Esophagus (tissue), 2 donors: Measurements from ENCODE around the gene PRR16. TPM values are rescaled to one million over a fixed set of nuclear protein-coding genes. Genes with fewer than 3 reads are reported as not detected.
"Not testable (repeated sequence)": the region's sequence is repeated elsewhere in the genome, so short reads cannot be mapped to it uniquely, and the experiment has no call there.

Experiments used
- H3K27ac ChIP-seq, 2 donors: one replicate each; pipeline ENCODE4 v1.5.1; 2013; ENCODE audit warnings: low read depth in 2 of 2, mild to moderate bottlenecking in 2 of 2, inconsistent platforms in 1 of 2, low read length in 1 of 2, moderate library complexity in 1 of 2
- H3K27me3 ChIP-seq, 2 donors: one replicate each; pipeline ENCODE4 v1.6.1; 2013; ENCODE audit warnings: low read length in 2 of 2, control low read depth in 1 of 2, mild to moderate bottlenecking in 1 of 2; ENCODE audit not compliant: insufficient read depth in 2 of 2, control insufficient read depth in 1 of 2
- H3K36me3 ChIP-seq, 2 donors: one replicate each; pipeline ENCODE4 v1.6.1; 2013; ENCODE audit warnings: low read length in 1 of 2; ENCODE audit not compliant: control insufficient read depth in 2 of 2, insufficient read depth in 2 of 2
- H3K4me1 ChIP-seq, 2 donors: one replicate each; pipeline ENCODE4 v1.6.1; 2013; ENCODE audit warnings: low read length in 1 of 2; ENCODE audit not compliant: control insufficient read depth in 2 of 2, insufficient read depth in 2 of 2
- H3K4me3 ChIP-seq, 2 donors: one replicate each; pipeline ENCODE4 v1.5.1; 2013; ENCODE audit warnings: low read length in 2 of 2, mild to moderate bottlenecking in 2 of 2, low read depth in 1 of 2, moderate library complexity in 1 of 2
- H3K9me3 ChIP-seq, 2 donors: one replicate each; pipeline ENCODE4 v1.6.1; 2013; ENCODE audit warnings: mild to moderate bottlenecking in 2 of 2, low read depth in 1 of 2, low read length in 1 of 2, moderate library complexity in 1 of 2; ENCODE audit not compliant: control insufficient read depth in 2 of 2, insufficient read depth in 1 of 2
- WGBS, 2 donors: extraction: QIAGEN DNeasy Blood & Tissue Kit; methylation state at CpG; one replicate each; pipeline ENCODE4 v1.1.7; 2013; 5-methylcytosine and 5-hydroxymethylcytosine counted together
- polyA plus RNA-seq, 2 donors: library from polyadenylated mRNA; stranded (reverse); fragments of 200-250 nt; gene quantifications; one replicate each; pipeline ENCODE4 v1.2.3, GENCODE V29; 2013
- donor health status: healthy with polysubstance abuse.
- donor health status: Bipolar disorder and iron deficiency.

The PRR16 gene
- polyA plus RNA-seq, 2 donors: 0.35 to 0.38 TPM

DNA sequence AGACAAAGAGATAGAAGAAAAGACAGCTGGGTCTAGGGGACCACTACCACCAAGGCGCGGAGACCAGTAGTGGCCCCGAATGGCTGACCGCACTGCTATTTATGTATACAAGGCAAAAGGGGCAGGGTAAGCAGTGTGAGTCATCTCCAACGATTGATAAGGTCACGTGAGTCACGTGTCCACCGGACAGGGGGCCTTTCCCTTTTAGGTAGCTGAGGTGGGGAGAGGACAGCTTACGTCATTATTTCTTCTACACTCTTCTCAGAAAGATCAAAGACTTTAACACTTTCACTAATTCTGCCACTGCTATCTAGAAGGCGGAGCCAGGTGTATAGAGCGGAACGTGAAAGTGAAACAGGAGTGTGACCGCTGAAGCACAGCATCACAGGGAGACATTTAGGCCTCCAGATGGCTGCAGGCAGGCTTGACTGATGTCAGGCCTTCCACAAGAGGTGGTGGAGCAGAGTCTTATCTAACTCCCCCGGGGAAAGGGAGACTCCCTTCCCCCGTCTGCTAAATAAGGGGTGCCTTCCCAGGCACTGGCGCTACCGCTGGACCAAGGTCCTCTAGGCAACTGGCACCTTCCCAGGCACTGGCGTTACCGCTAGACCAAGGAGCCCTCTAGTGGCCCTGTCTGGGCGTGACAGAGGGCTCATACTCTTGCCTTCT is 6.1 kb upstream of the PRR16 start:
- Histone ChIP-seq H3K36me3 (no peaks in the 10 kb centered on the region), H3K27ac (no peak overlapping the region), H3K4me3 (peak overlapping the region in 1 of 2 donors; percentile 9), H3K27me3 (no peaks in the 10 kb centered on the region), H3K4me1 (no peaks in the 10 kb centered on the region), H3K9me3 (no peaks in the 10 kb centered on the region)
- 59 to 61% methylated on average over 20 of the region's 20 CpGs for WGBS, 2 donors

DNA sequence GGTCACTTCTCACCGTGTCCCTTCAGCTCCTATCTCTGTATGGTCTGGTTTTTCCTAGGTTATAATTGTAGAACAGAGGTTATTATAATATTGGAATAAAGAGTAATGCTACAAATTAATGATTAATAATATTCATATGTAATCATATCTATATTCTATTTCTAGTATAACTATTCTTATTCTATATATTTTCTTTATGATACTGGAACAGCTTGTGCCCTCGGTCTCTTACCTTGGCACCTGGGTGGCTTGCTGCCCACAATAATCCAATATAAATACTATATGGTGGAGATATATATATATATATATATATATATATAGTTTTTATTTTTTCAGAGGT is 5.6 kb upstream of the PRR16 start:
- not testable (repeated sequence) for H3K27me3 ChIP-seq, H3K9me3 ChIP-seq, H3K36me3 ChIP-seq, H3K4me3 ChIP-seq, H3K27ac ChIP-seq, H3K4me1 ChIP-seq
- WGBS, 2 donors: 54 to 65% methylated on average over 2 of the region's 2 CpGs

DNA sequence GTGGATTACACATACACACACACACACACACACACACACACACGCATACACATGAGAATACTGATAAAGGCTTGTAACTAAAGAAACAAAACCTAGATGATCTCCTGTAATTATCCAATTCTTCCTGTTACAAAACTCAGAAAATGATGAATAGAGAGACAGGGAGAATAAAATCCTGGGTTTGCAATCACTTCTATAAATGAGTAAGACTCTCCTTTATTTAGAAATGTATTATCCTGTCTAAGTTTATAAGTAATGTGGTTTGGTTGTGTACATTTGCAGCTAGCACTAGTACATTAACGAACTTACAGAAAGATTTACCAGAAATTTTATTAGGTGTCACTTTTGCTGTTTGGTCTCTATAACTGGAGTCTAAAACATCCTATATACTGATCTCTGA is 2.8 kb upstream of the PRR16 start:
- Histone ChIP-seq H3K36me3 (no peaks in the 10 kb centered on the region), H3K4me3 (no peak overlapping the region), H3K4me1 (peaks cover 4 to 13% of the 10 kb centered on the region in 2 donors), H3K27ac (no peak overlapping the region), H3K27me3 (no peaks in the 10 kb centered on the region), H3K9me3 (no peaks in the 10 kb centered on the region)
- WGBS, 2 donors: 84 to 92% methylated on average over 2 of the region's 2 CpGs

DNA sequence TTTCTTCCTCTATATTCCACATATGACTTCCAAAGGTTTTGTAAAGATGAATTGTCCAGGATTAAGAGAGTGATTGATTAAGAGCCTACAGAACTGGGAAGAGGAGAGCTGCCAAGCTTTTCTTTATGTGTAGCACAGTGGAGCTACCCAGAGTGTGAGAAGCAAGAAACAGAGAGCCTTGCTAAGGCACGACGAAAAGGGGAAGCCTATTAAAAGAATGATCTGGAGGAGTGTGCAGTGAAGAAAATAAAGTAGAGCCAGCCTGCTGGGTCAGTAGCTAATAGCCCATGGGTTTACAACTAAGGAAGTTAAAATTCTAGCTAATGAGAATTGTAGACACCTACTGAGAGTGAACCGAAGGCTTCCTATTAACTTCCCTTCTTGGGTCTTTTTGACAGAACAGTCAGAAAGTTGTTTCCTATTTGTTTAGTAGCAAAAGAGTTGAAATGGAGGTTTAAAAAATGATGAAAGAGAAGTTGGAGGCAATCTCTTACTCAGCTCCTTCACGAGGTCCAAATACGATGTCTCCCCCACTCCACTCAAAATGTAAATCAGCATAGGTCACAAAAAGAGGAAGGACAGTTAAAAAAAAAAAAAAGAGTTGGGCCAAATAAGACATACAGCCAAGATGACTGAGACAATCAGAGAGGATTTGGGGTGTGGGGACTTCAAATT is 957 bp upstream of the PRR16 start:
- Histone ChIP-seq H3K4me1 (peaks cover 4 to 13% of the 10 kb centered on the region in 2 donors), H3K36me3 (no peaks in the 10 kb centered on the region), H3K27ac (no peak overlapping the region), H3K4me3 (no peak overlapping the region), H3K9me3 (no peaks in the 10 kb centered on the region), H3K27me3 (no peaks in the 10 kb centered on the region)
- 48 to 57% methylated on average over 5 of the region's 5 CpGs for WGBS, 2 donors

DNA sequence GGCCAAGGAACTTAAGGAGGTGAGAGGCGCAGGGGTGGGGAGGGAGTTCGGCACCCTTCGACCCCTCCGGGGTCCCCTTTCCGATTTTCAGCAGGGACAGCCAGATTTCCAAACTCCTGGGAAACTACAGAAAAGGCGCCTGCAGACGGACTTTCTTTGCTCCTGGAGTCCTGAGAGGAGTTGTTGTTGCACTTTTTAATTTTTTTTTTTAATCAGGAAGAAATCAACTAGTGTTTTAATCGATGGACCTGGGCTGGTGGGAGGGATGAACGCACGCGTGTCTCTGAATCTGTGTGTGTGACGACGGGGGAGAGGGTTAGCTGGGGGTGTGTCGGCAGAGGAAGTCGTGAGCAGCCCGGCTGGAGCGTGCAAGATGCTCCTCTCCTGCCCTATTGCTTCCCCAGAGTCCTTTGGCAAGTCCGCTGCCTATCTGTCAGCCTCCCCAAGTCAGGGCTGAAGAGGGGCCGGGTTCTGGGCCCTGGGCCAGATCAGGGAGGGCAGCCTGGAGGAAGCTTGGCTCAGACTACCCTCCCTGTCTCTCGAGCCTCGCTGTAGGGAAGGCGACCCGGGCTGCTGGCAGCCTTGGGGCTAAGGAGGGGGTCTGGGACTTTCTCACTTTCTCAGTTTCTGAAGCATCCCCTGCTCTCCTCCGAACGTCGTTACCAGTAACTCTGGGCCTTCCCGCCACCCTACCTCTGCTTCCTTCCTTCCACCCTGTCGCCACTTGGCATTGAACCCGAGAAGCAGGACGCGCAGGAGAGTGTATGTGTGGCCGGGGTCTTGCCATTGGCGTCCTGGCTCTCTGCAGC is 731 bp downstream of the PRR16 start:
- no peaks in the 10 kb centered on the region for H3K27me3 ChIP-seq
- H3K4me1 ChIP-seq: peaks cover 4 to 13% of the 10 kb centered on the region in 2 donors
- 0 to 1% methylated on average over 33 of the region's 33 CpGs for WGBS, 2 donors
- no peaks in the 10 kb centered on the region for H3K9me3 ChIP-seq
- H3K27ac ChIP-seq: peak overlapping the region; percentile 33 to 43
- H3K36me3 ChIP-seq: no peaks in the 10 kb centered on the region
- H3K4me3 ChIP-seq: peak overlapping the region; percentile 46 to 52

DNA sequence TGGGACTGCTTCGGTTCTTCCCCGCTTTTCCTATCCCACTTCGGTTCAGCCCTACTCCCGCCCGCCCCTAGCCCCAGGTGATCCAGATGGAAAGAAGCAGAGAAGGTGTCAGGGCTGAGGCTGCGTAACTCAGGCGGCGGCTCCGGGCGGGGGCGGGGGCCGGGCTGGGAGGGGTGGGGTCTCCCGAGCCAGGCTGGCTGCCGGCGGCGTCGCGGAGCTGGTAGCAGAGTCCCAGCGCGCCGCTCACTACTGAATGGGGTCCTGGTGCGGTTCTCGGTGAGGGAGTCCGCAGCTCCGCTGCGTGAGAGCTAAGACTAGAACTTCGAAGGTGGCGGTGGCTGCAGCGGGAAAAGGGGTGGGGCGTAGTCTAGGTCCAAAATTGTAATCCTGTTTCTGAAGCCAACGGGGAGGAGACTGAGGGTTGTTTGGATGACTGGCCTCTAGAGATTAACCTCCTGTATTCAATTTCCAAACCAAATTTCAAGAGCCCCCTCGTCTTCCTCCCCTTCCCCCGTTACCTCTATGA is 1.4 kb downstream of the PRR16 start:
- H3K4me1 ChIP-seq: peaks cover 4 to 13% of the 10 kb centered on the region in 2 donors
- peak overlapping the region; percentile 33 to 43 for H3K27ac ChIP-seq
- H3K27me3 ChIP-seq: no peaks in the 10 kb centered on the region
- H3K4me3 ChIP-seq: peak overlapping the region; percentile 46 to 52
- H3K9me3 ChIP-seq: no peaks in the 10 kb centered on the region
- H3K36me3 ChIP-seq: no peaks in the 10 kb centered on the region
- WGBS, 2 donors: 3 to 4% methylated on average over 33 of the region's 33 CpGs

DNA sequence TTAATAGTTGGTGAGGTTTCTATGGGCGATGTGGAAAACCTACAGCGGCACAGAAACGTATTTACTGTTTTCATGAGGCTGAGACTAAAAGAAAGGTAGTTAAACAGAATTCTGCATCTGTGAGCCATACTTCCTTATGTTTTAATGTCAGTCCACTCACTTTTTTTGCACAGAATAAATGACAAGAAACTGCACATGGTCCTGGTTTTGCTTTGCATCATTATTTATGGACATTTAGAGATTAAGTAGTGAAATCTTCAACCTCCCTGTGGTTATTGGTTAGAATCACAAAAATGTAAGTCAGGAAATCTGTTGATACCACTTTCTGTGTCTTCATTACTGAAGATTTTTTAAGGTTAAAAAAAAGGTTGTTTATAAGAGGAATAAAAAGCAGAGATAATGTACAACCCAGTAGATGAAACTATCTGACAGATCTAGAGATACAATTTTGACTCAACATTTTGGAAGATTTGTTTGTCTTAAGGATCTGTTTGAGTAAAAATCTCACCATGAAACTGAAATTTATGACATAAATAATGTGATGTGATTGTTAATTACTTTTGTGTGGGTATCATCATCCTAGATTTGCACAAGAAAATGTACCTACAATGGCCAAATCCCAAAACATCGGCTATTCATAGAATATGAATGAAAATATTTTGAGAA is 2.4 kb downstream of the PRR16 start:
- Histone ChIP-seq H3K27me3 (no peaks in the 10 kb centered on the region), H3K9me3 (no peaks in the 10 kb centered on the region), H3K27ac (no peak overlapping the region), H3K36me3 (no peaks in the 10 kb centered on the region), H3K4me3 (no peak overlapping the region), H3K4me1 (peaks cover 4 to 13% of the 10 kb centered on the region in 2 donors)
- WGBS, 2 donors: 73 to 84% methylated on average over 4 of the region's 4 CpGs

DNA sequence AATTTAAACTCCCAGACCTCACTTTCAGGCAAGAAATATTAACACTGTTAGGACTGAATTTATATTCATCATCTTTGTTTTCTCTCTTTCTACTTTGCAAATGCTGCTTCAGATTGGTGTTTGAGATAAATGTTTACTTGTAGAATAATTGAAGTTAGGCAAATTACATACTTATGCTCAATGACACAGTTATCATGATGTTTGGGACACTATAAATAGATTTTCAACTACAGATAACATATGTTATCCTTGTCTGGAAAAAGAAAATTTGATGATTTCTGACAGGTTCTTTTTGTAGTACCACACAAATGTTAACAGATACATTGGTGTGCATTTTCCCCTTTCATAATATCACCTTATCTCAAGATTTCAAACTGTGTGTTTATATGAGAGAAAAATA is 7.9 kb downstream of the PRR16 start:
- Histone ChIP-seq H3K27me3 (no peaks in the 10 kb centered on the region), H3K4me3 (no peak overlapping the region), H3K27ac (no peak overlapping the region), H3K36me3 (no peaks in the 10 kb centered on the region), H3K9me3 (no peaks in the 10 kb centered on the region), H3K4me1 (no peaks in the 10 kb centered on the region)

DNA sequence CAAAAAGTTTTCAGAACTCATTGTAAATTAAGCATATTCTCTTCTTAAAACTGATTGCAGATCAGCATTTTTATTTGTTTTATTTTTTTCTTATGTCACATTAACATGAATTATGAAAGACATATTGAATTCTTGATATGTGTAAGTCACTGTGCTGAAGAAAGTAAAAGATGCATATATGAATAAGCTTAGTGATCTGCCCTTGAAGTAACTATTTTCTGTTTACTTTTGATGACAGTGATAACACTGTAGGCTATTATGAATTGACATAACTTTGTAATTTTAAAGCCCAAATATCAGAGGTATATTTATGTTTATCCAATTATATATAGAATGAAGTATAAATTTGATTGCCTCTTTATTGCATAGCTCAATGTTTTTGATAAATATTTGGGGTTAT is 8.8 kb downstream of the PRR16 start:
- Histone ChIP-seq H3K9me3 (no peaks in the 10 kb centered on the region), H3K4me3 (no peak overlapping the region), H3K36me3 (no peaks in the 10 kb centered on the region), H3K27ac (no peak overlapping the region), H3K27me3 (no peaks in the 10 kb centered on the region), H3K4me1 (no peaks in the 10 kb centered on the region)
